Measurements from ENCODE around the gene SLC12A5. TPM values are rescaled to one million over a fixed set of nuclear protein-coding genes. Genes with fewer than 3 reads are reported as not detected.

SLC12A5 gene
- total and polyA plus RNA-seq, 2 donors (not counting 1 experiment from before 2014, with no cell fraction given), result 0.32 TPM; not detected in 1

- no peak overlapping the region for H2AFZ ChIP-seq (ENCODE audit: insufficient read depth, low read depth, low read length, poor library complexity, severe bottlenecking)
- no peaks in the 10 kb centered on the region for H3K9me3 ChIP-seq (ENCODE audit: control extremely low read depth in 1 of 3, control insufficient read depth in 2 of 3, insufficient read depth in 1 of 3, low read length in 2 of 3)
- peaks cover 10 to 12% of the 10 kb centered on the region in 2 donors for H3K4me1 ChIP-seq (ENCODE audit: control insufficient read depth in 2 of 2, insufficient read depth in 2 of 2, low read length in 2 of 2)
- no peak for DNase-seq
- POLR2A ChIA-PET, result no interaction called here
- peaks cover 86% of the 10 kb centered on the region for H4K20me1 ChIP-seq (ENCODE audit: control insufficient read depth, insufficient read depth, low read length, poor library complexity, severe bottlenecking)
- H3K27me3 ChIP-seq (replicated peaks in 1 of 4; ENCODE audit: control extremely low read depth in 1 of 4, control insufficient read depth in 3 of 4, insufficient read depth in 4 of 4, low read length in 3 of 4), result peaks cover 0 to 1% (median 0%) of the 10 kb centered on the region in 4 experiments
- no peak overlapping the region for H3K9ac ChIP-seq (ENCODE audit: low read length)
- Mint-ChIP-seq H3K4me1 (peaks cover 13% of the 10 kb centered on the region), H3K4me3 (no peak overlapping the region), H3K27ac (no peak overlapping the region), H3K9me3 (ENCODE audit: insufficient read depth) (no peaks in the 10 kb centered on the region), H3K27me3 (peaks cover under 1% of the 10 kb centered on the region)
- whole genome bisulfite sequencing (ENCODE audit: insufficient coverage), result 100% methylated on average over 1 of the region's 3 CpGs
- H3K79me2 ChIP-seq (ENCODE audit: control insufficient read depth, insufficient read depth, low read length), result no peaks in the 10 kb centered on the region
- CTCF ChIA-PET, result interaction anchor here (1.2 kb wide), 1 partner anchor 19 kb away, joined by 3 read pairs; no protein-coding TSS in a partner anchor
- peaks cover 15 to 95% of the 10 kb centered on the region in 2 experiments for H3K36me3 ChIP-seq (replicated peaks in 1 of 2; ENCODE audit: control extremely low read depth in 1 of 2, control insufficient read depth in 1 of 2, extremely low read depth in 1 of 2, insufficient read depth in 2 of 2, low read length in 1 of 2)
- no peak for ATAC-seq (ENCODE audit: low read depth)
- no peak overlapping the region for H3K27ac ChIP-seq (ENCODE audit: low read length in 2 of 2)
- H3K4me2 ChIP-seq (replicated peaks; ENCODE audit: low read depth, low read length, poor library complexity, severe bottlenecking), result no peak overlapping the region
- TF ChIP-seq EZH2 (IDR thresholded peaks at IDR 0.05; ENCODE audit: borderline replicate concordance, insufficient read depth, low read depth, low read length, poor library complexity, severe bottlenecking) (no peak), CTCF (IDR thresholded peaks at IDR 0.05) (no peak)
- intact Hi-C loops (cut with micrococcal nuclease), result no loop called here
- H3K4me3 ChIP-seq (ENCODE audit: control extremely low read depth in 1 of 5, extremely low read depth in 1 of 5, insufficient read depth in 1 of 5, low read depth in 2 of 5, low read length in 4 of 5), result no peak overlapping the region
These were observed 36.7 kb downstream of the SLC12A5 start for GRCh38 chr20:46065691-46066090.

GRCh38 chr20:46070215-46070900 lies 41.3 kb downstream of the SLC12A5 start:
- no peaks in the 10 kb centered on the region for H3K4me1 ChIP-seq (ENCODE audit: control insufficient read depth in 2 of 2, insufficient read depth in 2 of 2, low read length in 2 of 2)
- Mint-ChIP-seq H3K4me1 (peaks cover 2% of the 10 kb centered on the region), H3K9me3 (ENCODE audit: insufficient read depth) (no peaks in the 10 kb centered on the region), H3K4me3 (no peak overlapping the region), H3K27ac (no peak overlapping the region), H3K27me3 (no peaks in the 10 kb centered on the region)
- H3K27me3 ChIP-seq (replicated peaks in 1 of 4; ENCODE audit: control extremely low read depth in 1 of 4, control insufficient read depth in 3 of 4, insufficient read depth in 4 of 4, low read length in 3 of 4), result no peaks in the 10 kb centered on the region
- no peak overlapping the region for H3K9ac ChIP-seq (ENCODE audit: low read length)
- intact Hi-C loops (cut with micrococcal nuclease), result no loop called here
- peaks cover 18% of the 10 kb centered on the region for H3K79me2 ChIP-seq (ENCODE audit: control insufficient read depth, insufficient read depth, low read length)
- no peaks in the 10 kb centered on the region for H3K9me3 ChIP-seq (ENCODE audit: control extremely low read depth in 1 of 3, control insufficient read depth in 2 of 3, insufficient read depth in 1 of 3, low read length in 2 of 3)
- 98% methylated on average over 19 of the region's 20 CpGs for WGBS (ENCODE audit: insufficient coverage)
- peaks cover 16 to 75% of the 10 kb centered on the region in 2 experiments for H3K36me3 ChIP-seq (replicated peaks in 1 of 2; ENCODE audit: control extremely low read depth in 1 of 2, control insufficient read depth in 1 of 2, extremely low read depth in 1 of 2, insufficient read depth in 2 of 2, low read length in 1 of 2)
- no peak overlapping the region for H3K4me2 ChIP-seq (replicated peaks; ENCODE audit: low read depth, low read length, poor library complexity, severe bottlenecking)
- H2AFZ ChIP-seq (ENCODE audit: insufficient read depth, low read depth, low read length, poor library complexity, severe bottlenecking), result no peak overlapping the region
- DNase-seq (no peak), ATAC-seq (ENCODE audit: low read depth) (no peak)
- peaks cover 77% of the 10 kb centered on the region for H4K20me1 ChIP-seq (ENCODE audit: control insufficient read depth, insufficient read depth, low read length, poor library complexity, severe bottlenecking)
- H3K4me3 ChIP-seq (ENCODE audit: control extremely low read depth in 1 of 5, extremely low read depth in 1 of 5, insufficient read depth in 1 of 5, low read depth in 2 of 5, low read length in 4 of 5), result no peak overlapping the region
- POLR2A ChIA-PET, result interaction anchor here (0.5 kb wide), 1 partner anchor 96 kb away, joined by 3 read pairs; no protein-coding TSS in a partner anchor
- no peak overlapping the region for H3K27ac ChIP-seq (ENCODE audit: low read length in 2 of 2)
- TF ChIP-seq CTCF (IDR thresholded peaks at IDR 0.05), result no peak
- no peak for TF ChIP-seq EZH2 (IDR thresholded peaks at IDR 0.05; ENCODE audit: borderline replicate concordance, insufficient read depth, low read depth, low read length, poor library complexity, severe bottlenecking)
- CTCF ChIA-PET, result no interaction called here
